Activated CD8-positive, alpha-beta memory T cell treated with anti-CD3 and anti-CD28 coated beads, Interleukin-2, amount 50 U/mL, for 4 hours (primary cell): ENCODE measurements around the gene SSUH2.
"Not testable (repeated sequence)": the region's sequence is repeated elsewhere in the genome, so short reads cannot be mapped to it uniquely, and the experiment has no call there.

Source experiments
- DNase-seq: peaks from one replicate; pipeline ENCODE4 v3.0.0-alpha.2; 2020

The SSUH2 gene

DNA sequence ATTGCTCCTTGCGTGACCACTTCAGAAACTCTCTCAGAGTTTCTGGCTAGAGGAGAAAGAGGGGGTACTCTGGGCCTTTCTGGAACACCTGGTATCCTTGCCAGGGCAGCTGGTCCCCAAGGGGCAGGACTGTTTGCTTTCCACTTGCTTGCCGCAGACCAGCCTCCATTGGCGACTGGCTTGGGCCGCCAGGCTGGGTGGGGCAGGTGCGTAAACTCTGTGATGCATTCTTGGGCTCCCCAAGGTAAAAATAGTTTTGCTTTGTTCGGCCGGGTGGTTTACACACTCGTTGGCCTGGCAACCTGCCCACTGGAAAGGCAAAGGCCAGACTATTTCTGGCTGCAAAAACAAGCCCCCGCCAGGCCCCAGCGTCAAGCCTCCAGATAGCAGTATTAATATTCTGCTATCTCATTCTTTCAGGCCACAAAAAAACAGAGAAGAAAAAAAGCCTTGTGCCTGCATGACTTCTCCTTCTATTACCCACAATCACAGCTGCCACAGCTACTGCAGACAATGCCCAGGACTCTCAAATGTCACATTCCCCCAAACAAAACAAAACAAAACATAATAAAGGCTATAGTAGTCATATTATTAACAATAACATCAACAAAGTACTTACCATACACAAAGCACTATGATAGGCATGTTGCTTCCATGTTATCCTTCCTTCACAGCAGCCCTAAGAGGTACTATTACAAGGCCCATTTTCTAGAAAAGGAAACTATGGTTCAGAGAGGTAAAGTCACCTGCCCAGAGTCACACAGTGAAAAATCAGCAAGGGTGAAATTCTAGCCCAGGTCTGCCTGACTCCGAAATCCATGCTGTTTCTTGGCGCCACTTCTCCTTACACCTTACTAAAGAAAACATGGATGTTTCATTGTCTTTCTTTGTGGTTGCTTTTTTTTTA lies 14.0 kb upstream of the SSUH2 start:
- DNase-seq, result no peak

DNA sequence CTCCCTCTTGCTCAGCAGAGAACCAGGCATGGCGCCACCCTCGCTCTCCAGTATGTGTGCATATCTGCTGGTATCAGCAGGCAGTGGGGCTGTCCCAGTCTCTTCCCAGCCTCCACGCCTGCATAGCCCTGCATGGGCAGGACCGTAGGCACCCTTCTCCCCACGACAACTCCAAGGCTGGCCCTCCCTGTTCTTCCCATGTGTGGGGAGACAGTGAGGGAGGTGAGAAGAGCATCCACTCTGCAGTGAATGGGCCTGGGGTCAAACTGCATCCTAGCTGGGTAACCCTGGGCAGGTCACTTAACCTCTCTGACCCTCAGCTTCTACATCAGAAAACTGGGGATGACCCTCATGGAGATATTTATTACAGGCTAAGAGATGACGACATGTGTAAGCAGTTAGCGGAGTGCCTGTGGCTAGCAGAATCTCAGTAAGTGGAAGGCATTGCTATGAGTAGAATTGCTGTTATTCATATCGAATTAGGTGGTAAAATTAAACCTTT lies 13.3 kb upstream of the SSUH2 start:
- no peak for DNase-seq

DNA sequence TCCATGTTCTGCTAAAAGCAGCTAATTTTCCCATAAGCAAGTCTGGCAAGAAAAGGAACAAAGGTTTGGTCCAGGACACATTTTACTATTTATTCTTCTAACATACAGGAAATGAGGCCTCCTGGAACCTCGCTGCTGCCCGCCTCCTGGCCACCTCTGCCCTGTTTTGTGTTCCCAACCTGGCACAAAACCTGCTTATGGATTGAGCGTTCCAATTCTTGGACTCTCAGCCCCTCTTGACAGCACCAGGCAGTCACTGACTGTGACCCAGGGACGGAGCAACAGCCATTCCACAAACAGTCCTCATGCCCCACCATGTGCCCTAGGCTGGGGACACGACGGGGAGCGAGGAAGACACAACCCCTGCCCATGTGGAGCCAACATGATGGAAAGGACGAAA lies 11.6 kb upstream of the SSUH2 start:
- DNase-seq, result no peak

- DNase-seq, result no peak
These were observed 10.8 kb upstream of the SSUH2 start for GRCh38 chr3:8655387-8655835.

DNA sequence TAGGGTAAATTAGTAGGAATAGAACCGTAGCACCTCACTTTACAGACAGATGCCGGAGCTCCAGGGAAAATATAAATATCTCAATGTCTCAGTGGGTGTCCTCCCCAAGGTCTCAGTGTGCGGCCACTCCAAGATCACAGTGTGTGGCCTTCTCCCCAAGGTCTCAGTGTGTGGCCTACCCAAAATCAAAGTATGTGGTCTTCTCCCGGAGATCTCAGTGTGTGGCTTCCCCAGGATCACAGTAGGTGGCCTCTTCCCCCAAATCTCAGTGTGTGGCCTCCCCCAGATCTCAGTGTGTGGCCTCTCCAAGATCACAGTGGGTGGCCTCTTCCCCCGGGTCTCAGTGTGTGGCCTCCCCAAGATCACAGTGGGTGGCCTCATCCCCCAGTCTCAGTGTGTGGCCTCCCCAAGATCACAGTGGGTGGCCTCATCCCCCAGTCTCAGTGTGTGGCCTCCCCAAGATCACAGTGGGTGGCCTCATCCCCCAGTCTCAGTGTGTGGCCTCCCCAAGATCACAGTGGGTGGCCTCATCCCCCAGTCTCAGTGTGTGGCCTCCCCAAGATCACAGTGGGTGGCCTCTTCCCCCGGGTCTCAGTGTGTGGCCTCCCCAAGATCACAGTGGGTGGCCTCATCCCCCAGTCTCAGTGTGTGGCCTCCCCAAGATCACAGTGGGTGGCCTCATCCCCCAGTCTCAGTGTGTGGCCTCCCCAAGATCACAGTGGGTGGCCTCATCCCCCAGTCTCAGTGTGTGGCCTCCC lies 10.2 kb upstream of the SSUH2 start:
- not testable (repeated sequence) for DNase-seq

GRCh38 chr3:8653800-8654408 lies 9.3 kb upstream of the SSUH2 start:
- no peak for DNase-seq

DNA sequence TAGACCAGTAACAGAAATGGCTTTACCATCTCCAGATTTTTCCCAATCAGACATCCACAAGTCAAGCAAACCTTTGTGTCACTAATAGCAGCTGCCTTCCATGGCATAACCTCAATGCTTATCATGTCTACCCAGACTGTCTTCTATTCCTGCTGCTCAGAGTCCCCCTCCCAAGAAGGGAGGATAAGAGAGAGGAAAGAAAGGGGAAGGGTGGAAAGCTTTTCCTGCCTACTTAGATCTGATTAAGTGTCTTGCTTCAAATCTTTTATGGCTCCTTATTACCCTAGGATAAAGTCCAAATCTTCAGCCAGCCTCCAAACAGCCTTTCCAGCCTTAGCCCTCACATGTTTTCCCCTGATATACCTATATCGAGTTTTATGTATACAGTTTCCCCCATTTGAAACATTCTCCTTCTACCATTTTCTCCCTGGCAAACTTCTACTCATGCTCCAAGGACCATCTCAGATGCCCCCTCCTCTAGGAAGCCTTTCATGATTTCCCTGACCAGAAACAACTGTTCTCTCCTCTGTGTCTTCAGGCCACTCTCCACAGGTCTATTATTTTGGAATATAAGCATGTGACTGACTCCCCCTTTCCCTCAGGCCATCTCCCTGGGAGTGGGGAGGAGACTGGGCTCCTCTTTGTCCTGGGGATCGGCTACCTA lies 7.9 kb upstream of the SSUH2 start:
- DNase-seq, result no peak

DNA sequence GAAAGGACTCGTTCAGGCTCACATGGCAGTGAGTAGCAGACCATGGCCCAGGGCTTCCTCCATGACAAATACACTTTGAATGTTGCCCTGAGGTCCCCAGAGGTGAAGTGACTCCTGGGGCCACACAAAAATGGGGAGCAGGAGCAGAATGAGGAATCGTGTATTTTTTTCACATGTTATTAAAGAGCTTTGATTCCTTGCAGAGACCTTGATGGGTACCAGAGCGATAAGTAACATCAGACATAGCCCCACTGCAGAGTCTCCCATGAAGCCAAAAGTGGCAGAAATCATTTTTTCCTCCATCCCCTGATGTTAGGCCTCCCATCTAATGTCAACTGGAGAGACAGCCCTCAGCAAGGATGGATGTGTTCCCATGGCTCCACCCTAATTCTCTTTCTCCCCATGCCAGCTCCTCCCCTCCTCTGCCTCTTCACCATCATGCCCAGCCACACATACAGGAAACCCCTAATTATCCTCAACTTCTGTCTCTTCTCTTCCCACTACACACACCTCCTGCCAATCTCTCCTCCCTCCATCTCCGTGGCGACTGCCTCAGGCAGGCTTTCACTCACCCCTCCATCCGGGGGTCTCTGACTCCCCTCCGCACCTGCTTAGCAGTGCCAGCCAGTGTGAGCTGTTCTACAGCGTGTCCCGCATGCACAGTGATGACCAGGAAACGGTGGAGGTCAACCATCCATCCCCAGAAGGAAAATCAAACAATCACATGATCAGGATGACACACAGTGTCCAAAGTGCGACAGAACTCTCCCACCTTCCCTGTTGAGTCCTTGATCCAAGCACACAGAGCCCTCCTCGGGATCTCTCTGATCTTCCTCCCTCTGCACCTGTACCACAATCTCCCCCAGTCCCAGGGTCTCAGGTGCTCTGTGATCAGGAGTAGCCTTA lies 7.1 kb upstream of the SSUH2 start:
- no peak for DNase-seq

- no peak for DNase-seq
These were observed 6.2 kb upstream of the SSUH2 start for GRCh38 chr3:8650583-8651416.

GRCh38 chr3:8649757-8650156 lies 5.2 kb upstream of the SSUH2 start:
- DNase-seq, result no peak

- no peak for DNase-seq
These were observed 4.5 kb upstream of the SSUH2 start for GRCh38 chr3:8648909-8649741.

DNA sequence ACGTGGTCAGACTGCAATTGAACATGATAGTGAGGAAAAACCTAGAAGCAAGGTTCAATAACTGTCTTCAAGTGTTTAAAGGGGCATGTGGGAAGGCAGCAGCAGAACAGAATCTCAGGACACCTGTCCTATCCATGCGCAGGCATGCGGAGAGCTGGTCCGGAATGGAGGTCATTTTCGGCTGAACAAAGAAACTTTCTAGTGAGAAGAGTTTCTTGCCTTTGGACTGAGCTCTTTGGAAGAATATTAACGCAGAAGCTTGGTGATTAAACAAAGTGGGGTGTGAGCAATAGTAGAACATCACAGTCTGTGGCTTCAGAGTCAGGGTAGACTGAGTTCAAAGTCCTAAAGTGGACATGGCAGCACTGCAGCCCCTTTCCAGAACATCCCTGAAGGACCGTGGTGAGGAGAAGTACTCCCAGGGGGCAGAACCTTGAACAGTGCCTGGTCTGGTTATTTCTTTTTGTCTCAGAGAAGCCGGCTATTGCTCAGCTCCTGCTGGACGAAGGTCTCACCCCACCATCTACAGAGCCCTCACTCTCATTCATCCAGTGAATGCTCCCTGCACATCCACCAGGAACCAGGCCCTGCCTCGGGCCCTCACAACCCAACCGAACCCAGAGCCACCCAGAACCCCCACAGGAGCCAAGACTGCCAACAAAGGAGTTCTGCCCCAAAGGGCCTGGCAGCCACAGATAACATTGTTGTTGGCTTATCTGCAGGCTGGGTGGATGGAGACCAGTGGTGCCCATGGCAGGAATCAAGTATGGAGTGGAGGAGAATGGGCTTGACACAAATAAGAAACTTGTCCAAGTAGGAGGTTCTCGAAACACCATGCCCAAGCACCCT lies 2.8 kb upstream of the SSUH2 start:
- DNase-seq, result no peak

DNA sequence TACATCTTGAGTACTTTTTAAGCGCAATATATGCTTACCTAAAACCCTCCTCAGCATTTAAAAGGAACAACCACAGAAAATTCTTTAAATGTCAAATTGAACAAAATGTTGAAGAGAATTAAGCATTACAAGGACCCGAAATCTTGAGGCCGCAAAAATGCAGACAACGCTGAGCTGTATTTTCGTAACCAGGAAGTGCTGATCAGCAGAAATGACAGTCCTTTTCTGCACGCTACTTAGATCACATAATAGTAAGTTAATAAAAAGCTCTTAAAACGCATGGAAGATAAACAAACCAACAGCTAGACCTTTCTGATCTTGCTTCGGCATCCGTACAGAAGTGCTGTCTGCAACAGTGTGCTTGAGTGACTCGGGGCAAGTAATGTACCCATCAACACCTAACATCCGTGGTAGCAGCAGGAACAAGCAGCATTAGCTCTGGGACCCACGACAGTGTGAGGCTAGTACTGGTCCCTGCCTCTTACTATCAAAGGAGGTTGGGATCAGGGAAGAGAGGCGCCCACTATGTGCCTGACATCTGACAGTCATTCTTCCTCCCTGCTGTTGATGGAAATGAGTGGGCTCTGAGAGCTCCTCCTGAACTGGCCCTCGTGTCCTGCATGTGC lies 1.8 kb upstream of the SSUH2 start:
- DNase-seq, result no peak

DNA sequence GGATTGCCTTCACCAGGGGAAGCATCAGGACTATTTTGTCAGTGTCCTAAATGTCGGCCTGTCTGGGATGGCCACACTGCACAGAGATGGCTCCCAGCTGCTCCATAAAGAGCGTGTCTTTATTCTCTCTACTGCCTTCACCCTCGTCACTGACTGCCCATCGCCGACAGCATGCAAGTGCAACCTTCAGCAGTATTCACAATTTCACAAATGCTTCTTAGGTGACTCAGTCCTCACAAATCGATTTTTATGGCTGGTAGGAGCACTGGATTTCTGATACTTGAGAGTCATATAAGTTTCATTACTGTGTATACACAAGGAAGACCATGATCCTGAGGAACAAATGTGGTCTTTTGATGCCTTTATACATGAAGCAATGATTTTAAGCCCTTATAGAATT lies 1.1 kb upstream of the SSUH2 start:
- DNase-seq, result no peak

DNA sequence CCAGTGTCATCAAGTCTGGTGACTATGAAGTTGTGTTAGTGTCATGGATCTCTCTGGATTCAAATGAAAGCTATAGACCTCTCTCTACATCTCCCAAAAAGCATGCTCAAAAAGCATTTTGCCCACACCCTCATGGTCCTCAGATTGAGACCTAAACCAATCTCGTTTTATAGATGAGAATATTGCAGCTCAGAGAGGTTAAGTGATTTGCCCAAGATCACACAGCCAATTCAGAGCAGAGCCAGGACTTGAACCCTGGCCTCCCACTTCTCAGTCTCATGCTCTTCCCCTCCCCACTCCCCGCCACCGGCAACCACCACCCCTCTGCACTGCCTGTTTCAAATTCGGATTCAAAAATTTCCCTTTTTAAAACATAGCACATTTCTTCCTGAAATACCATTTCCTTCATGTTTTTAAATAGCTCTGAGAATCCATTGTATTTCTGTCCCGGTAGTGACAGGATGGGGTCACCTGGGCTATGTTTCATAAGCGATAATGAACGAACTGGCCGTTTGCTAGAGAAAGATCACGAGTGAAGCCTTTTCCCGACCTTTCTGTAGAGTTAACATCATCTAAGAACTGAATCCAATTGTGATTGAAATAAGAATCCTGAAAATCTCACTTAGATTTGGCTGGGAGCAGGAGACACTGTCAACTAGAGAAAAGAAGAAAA lies 769 bp downstream of the SSUH2 start:
- DNase-seq, result no peak

DNA sequence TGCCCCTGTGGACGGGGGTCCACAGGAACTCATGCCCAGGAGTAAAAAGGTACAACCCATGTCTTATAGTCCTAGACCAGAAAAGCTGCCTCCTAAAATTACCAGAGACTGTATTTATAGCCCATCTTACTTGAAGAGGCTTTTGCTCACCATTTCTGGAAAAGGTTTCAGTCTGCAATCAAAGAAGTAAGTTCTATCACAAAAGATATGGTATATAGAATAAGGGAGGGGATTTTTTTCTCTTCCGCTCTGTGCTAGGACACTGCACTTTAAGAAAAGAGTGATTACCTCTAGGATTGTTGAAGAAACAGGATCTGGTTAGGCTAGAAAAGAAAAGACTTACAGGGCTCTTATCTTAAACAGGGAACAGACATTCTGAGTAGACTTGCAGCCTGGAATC lies 2.6 kb downstream of the SSUH2 start:
- DNase-seq, result no peak

DNA sequence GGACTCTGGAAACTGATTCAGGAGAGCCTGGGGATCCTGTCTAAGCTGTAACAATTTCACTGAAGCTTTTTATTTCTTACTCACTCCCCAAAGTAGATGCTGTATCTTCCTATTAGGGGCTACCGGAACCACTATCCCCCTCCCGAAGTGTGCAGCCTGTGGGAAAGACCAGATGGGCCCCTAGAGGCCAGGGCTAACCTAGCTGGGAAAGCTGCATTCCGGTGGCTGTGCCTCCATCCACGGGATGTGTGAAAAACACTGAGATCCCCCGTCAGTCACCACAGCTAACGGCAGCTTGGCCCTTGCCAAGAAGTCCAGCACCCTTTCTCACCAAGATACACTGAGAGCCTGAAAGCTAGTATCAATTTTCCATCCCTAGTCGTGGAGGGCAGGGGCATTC lies 3.1 kb downstream of the SSUH2 start:
- DNase-seq, result no peak

- no peak for DNase-seq
These were observed 4.4 kb downstream of the SSUH2 start for GRCh38 chr3:8640223-8640622.
